Prostate gland (tissue), 2 donors: Measurements from ENCODE around the gene RFT1. TPM values are rescaled to one million over a fixed set of nuclear protein-coding genes. Genes with fewer than 3 reads are reported as not detected.

Source experiments
- DNase-seq: peaks from one replicate; pipeline ENCODE4 v3.0.0-alpha.2; 2019; ENCODE audit warnings: low spot score
- H3K27ac ChIP-seq, 2 donors: fragments of 200-600 bp; sonication (generic); 2 replicates each; pipeline ENCODE4 v1.5.1; 2017 to 2019
- H3K27me3 ChIP-seq: fragments of 200-600 bp; sonication (generic); replicated peaks from 2 replicates; pipeline ENCODE4 v1.5.1; 2019; ENCODE audit not compliant: insufficient read depth
- H3K36me3 ChIP-seq, 2 donors: fragments of 200-600 bp; sonication (generic); 1 replicate in 1 of 2; 2 replicates in 1 of 2; pipeline versions ENCODE4 v1.5.1 to v1.8.1; 2017 to 2019
- H3K4me1 ChIP-seq: fragments of 200-600 bp; sonication (generic); replicated peaks from 2 replicates; pipeline ENCODE4 v1.5.1; 2019
- H3K4me3 ChIP-seq, 2 donors: fragments of 200-600 bp; sonication (generic); 2 replicates each; pipeline ENCODE4 v1.5.1; 2017 to 2019
- H3K9me3 ChIP-seq: fragments of 200-600 bp; sonication (generic); 2 replicates; pipeline ENCODE4 v1.5.1; 2017
- CTCF ChIP-seq, 4 experiments: fragments of 200-600 bp in 2 of 4; fragments of 450-650 bp in 2 of 4; sonication (generic) in 2 of 4; IDR thresholded peaks; 1 replicate in 3 of 4; 2 replicates in 1 of 4; pipeline ENCODE4 v1.5.1; 2016 to 2019; ENCODE audit warnings: antibody characterized with exemption in 4 of 4, mild to moderate bottlenecking in 2 of 4, moderate library complexity in 2 of 4
- POLR2A ChIP-seq: fragments of 450-650 bp; IDR thresholded peaks from one replicate; pipeline ENCODE4 v1.6.1; 2016; ENCODE audit warnings: antibody characterized with exemption, mild to moderate bottlenecking
- POLR2AphosphoS5 ChIP-seq: sonication (generic); formaldehyde crosslinking; IDR thresholded peaks from one replicate; pipeline ENCODE4 v1.6.1; 2017; ENCODE audit warnings: antibody characterized with exemption
- WGBS: methylation state at CpG from one replicate; pipeline ENCODE4 v1.1.5; 2018; 5-methylcytosine and 5-hydroxymethylcytosine counted together
- intact Hi-C: fragments of 100-400 bp; cut with DNase I; formaldehyde crosslinking; loops from one replicate; pipeline ENCODE4 v1.14.2; 2022
- total RNA-seq, 2 donors: library from RNA; depleted of rRNA; stranded (reverse); fragments of >200 nt; gene quantifications; one replicate each; pipeline ENCODE4 v1.1.0, GENCODE V29; 2016

Gene RFT1
- total RNA-seq, 2 donors from 2014 or later = 10.3 to 31.1 TPM

DNA sequence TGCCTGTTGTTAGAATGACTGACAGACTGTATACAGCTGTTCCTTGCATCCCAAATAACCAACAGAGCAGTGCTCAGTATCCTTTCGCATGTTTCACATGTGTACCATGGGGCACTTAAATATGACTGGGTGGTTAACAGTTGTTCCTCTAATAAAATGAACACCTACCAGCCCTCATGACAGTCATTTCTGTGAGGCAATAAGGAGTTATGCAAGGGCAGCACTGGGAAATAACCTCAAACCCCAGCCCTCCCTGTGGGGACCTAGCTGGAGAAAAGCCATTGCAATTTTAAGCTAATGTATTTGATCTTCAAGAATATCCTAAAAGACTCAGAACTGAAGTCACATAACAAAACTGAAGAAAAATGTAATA lies 7.3 kb downstream of the RFT1 start:
- H3K36me3 ChIP-seq = peaks cover 4 to 10% of the 10 kb centered on the region in 2 donors
- H3K4me1 ChIP-seq = no peaks in the 10 kb centered on the region
- no peaks in the 10 kb centered on the region for H3K27me3 ChIP-seq
- H3K4me3 ChIP-seq = no peak overlapping the region
- DNase-seq = no peak
- TF ChIP-seq CTCF (IDR thresholded peaks at IDR 0.05) = no peak
- no peak for TF ChIP-seq POLR2AphosphoS5
- TF ChIP-seq POLR2A = no peak
- H3K9me3 ChIP-seq = no peaks in the 10 kb centered on the region
- intact Hi-C loops = no loop called here
- WGBS = 100% methylated on average over 1 of the region's 1 CpG
- H3K27ac ChIP-seq = no peak overlapping the region

- intact Hi-C loops = no loop called here
- Histone ChIP-seq H3K36me3 (peaks cover 5 to 10% of the 10 kb centered on the region in 2 donors), H3K27ac (no peak overlapping the region), H3K4me3 (no peak overlapping the region), H3K27me3 (no peaks in the 10 kb centered on the region), H3K4me1 (no peaks in the 10 kb centered on the region), H3K9me3 (no peaks in the 10 kb centered on the region)
- no peak for DNase-seq
- TF ChIP-seq POLR2A (no peak), CTCF (IDR thresholded peaks at IDR 0.05) (no peak), POLR2AphosphoS5 (no peak)
- 90% methylated on average over 4 of the region's 4 CpGs for WGBS
Measured at GRCh38 chr3:53122255-53122932, 7.8 kb downstream of the RFT1 start.

DNA sequence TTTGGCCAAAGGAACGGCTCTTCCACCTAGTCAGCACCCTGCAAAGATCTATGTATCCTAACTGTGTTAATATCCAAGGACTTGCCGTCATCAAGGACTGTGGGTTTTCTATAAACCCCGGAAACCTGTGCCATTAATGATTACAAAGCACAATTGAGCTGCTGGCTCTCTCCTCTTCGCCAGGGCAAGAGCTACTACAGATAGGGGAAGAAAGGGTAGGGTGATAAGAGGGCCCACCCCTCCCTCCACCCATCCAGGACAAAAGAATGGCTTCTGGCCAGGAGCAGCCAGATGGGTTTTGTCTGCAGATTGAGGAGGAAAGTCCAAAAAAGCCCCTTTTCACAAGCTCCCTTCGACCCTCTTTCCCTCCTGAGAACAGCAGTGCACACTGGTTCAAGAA lies 9.9 kb downstream of the RFT1 start:
- Histone ChIP-seq H3K4me1 (no peaks in the 10 kb centered on the region), H3K36me3 (peaks cover 8 to 11% of the 10 kb centered on the region in 2 donors), H3K9me3 (no peaks in the 10 kb centered on the region), H3K27me3 (no peaks in the 10 kb centered on the region), H3K27ac (no peak overlapping the region), H3K4me3 (no peak overlapping the region)
- 61% methylated on average over 5 of the region's 5 CpGs for WGBS
- intact Hi-C loops = no loop called here
- DNase-seq = no peak
- no peak for TF ChIP-seq POLR2A
- TF ChIP-seq POLR2AphosphoS5 = no peak
- TF ChIP-seq CTCF (IDR thresholded peaks at IDR 0.05) = no peak

DNA sequence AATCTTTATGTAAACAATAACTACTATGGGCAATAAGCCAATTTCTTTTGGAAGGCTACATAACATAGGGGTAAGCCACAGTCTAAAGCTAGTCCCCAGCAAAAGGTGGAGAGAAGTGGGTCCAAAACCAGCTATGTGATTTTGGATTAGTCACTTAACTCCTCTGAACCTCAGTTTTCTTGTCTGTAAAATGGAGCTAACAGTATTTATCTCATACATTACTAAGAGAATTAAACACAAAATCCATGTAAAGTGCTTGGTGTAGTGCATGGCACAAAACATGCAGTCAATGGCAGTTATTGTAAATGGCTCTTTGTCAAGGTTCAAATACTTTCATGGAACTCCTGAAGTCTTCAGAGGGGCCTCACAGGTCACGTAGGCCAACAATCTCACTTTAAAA lies 13.3 kb downstream of the RFT1 start:
- Histone ChIP-seq H3K9me3 (no peaks in the 10 kb centered on the region), H3K27me3 (no peaks in the 10 kb centered on the region), H3K27ac (no peak overlapping the region), H3K36me3 (peaks cover 2 to 7% of the 10 kb centered on the region in 2 donors), H3K4me1 (no peaks in the 10 kb centered on the region), H3K4me3 (no peak overlapping the region)
- WGBS = 96% methylated on average over 1 of the region's 1 CpG
- TF ChIP-seq CTCF (IDR thresholded peaks at IDR 0.05) (no peak), POLR2A (no peak), POLR2AphosphoS5 (no peak)
- intact Hi-C loops = no loop called here
- no peak for DNase-seq

DNA sequence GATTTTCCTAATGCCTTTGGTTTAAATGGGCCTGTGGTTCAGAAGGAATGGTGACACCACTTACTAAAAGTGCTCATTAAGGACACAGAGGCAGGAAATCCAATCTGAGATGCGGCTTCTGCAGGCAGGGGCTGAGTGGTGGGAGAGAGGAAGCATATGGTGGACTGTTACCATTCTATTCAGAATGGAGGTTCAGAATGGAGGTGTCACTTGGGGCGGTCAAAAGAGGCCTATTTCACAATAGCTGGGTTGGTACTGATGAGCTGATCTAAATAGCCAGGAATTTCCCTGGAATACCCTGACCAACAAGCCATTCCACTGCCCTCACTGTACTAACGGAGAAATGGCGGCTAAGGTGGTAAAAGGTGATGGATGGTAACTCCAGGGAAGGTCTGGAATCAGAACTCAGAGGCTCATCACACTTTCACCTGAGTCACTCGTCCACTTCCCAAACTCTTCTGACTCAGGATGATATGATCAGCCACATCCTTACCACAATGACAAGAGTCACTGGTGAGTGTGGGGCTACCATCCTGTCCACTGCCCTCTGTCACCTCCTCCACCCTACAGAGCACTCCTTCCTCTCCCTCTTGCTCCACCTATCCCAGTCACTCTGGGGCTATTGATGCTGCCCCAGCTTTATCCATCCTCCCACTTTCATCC lies 15.7 kb downstream of the RFT1 start:
- 89% methylated on average over 5 of the region's 5 CpGs for WGBS
- Histone ChIP-seq H3K4me3 (no peak overlapping the region), H3K36me3 (peaks cover 0 to 7% of the 10 kb centered on the region in 2 donors), H3K4me1 (no peaks in the 10 kb centered on the region), H3K9me3 (no peaks in the 10 kb centered on the region), H3K27me3 (no peaks in the 10 kb centered on the region), H3K27ac (no peak overlapping the region)
- TF ChIP-seq CTCF (IDR thresholded peaks at IDR 0.05) = no peak
- no peak for TF ChIP-seq POLR2A
- TF ChIP-seq POLR2AphosphoS5 = no peak
- intact Hi-C loops = loop anchor here (1.0 kb wide), 1 partner anchor 82 kb away; no protein-coding TSS in a partner anchor
- no peak for DNase-seq
